GM12872 (cell line): ENCODE results near the gene GPANK1.

ENCODE experiments used
- CTCF ChIP-seq: IDR thresholded peaks from 3 replicates; pipeline ENCODE4 v1.5.1; 2011; ENCODE audit warnings: low read depth, mild to moderate bottlenecking, low read length, moderate library complexity; ENCODE audit not compliant: insufficient read depth

The GPANK1 gene

DNA sequence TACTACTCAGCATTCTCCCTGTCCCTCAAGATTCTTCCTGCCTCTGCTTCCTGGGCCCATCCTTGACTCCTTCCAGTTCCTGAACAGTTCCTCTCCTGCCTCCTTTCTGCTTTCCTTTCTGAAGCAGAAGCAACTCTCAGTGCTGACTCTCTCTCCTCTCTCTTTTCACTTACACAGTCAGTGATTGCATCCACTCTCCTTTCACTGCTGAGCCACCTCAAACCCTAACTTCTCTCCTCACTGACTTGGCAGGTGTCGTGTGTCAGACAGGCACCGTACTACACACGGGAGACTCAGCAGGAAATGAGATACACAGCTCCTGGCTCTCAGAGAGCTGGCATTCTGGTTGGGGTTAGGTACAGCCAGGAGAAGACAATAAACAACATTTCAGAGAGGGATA, 32.8 kb upstream of the GPANK1 start:
- no peak for TF ChIP-seq CTCF

DNA sequence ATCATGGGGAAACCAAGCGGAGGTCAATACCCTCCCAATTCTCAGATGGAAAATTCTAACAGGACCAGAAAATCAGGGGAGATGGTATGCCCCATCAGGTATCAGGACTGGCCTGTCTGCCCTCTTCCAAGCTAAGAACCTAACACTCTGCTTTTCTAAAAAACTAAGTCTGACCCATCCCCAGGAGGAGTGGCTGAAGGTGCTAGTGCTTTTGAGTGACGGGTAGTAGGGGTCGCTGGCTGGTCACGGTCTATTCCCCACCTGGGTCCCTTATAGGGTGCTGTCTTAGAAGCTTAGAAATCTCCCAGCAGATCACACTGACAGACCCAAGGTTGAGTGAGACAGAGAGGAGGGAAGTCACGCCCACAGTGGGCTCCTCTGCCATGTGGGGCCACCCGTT, 28.7 kb upstream of the GPANK1 start:
- no peak for TF ChIP-seq CTCF

DNA sequence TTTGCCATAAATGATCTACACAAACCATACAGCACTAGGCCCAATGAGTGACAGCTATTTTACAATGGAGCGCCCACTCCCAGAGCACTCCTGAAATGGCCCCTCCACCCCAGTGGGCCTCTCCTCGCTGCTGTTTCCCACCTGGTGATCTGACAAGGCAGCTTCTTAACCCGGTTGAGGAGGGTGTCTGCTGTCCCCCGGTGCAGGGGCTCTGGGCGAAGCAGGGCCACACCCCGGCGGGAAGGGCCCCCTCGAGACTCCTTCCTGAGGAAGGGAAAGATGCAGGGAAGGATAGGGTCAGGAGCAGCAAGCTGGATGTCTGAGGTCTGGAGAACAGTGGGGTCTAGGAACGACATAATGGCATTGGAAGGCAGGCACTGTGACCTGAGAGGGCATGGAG, 28.1 kb upstream of the GPANK1 start:
- TF ChIP-seq CTCF = no peak

DNA sequence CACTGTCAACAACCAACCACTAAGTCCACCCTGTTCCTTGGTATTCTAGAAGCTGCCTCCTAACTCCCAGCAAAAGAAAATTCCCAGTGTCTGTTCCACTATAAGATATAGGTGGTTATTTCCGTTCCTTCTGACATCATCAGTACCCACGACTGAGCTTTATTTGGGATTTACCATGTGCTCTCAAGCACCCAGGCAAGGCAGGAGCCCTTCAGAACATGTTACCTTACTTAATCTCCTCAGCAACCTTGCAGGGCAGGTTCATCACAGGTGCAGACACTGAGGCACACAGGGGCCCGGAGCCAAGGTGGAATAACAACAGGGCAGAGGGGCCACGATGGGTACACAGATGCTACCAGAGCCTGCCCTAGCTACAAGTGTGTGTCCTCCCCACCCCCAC, 27.6 kb upstream of the GPANK1 start:
- no peak for TF ChIP-seq CTCF

DNA sequence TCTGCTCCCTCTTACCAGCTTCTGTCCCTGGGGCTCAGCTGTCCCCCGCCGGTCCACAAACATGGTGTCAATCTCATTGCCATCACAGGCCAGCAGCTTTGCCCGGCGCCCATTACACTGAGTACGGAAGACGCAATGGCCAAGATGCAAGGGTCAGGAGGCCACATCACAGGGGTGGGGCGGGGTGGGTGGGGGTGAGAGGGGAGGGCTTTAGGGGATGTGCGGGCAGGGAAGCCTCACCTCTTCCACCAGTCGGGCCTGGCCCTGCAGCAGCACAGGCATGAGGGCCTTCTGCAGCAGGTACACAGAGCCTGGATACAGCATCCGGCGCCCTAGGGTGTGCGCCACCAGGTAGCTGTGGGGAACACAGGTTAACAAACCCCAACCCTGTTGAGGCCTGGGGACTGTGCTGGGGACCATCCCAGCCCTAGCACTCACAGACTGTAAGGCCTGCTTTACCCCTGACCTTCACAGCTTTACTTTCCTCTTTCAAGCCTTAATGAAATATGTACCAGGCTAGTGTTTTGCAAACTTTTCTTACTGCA, 26.8 kb upstream of the GPANK1 start:
- TF ChIP-seq CTCF = no peak

DNA sequence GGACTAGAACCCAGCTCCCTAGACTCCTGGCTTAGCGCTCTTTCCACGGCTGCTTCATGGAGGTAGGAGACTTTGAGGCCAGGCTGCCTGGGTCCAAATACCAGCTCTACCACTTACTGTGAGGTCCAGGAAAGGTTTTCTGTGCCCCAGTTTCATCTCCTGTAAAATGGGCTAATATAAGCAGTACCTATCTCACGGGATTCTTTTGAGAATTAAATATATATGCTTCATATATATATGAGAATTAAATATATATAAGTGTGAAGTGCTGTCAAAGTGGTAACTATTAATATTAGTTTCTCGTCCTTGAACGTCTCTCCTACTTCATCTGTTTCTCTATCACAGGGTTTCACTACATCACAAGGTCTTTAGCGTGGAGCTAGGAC, 26.3 kb upstream of the GPANK1 start:
- TF ChIP-seq CTCF = no peak

GRCh38 chr6:31690231-31691077, 25.7 kb upstream of the GPANK1 start:
- no peak for TF ChIP-seq CTCF
